Measurements from ENCODE around the gene NCOA7.
A peak's percentile ranks its signal among the peaks of the same experiment; 100 is the strongest.
"Not testable (repeated sequence)": the region's sequence is repeated elsewhere in the genome, so short reads cannot be mapped to it uniquely, and the experiment has no call there.

NCOA7 gene

GRCh38 chr6:125949069-125949468 is 158.3 kb downstream of the NCOA7 start:
- Histone ChIP-seq H3K4me1 (ENCODE audit: control insufficient read depth, insufficient read depth, low read length) (no peaks in the 10 kb centered on the region), H3K9me3 (ENCODE audit: control insufficient read depth in 2 of 2, low read length in 2 of 2) (no peaks in the 10 kb centered on the region), H3K27me3 (ENCODE audit: control insufficient read depth in 1 of 2, insufficient read depth in 2 of 2, low read length in 2 of 2) (peaks cover 0 to 4% of the 10 kb centered on the region in 2 donors), H3K36me3 (ENCODE audit: control insufficient read depth in 2 of 2, insufficient read depth in 2 of 2, low read length in 2 of 2) (no peaks in the 10 kb centered on the region), H3K4me3 (ENCODE audit: low read length in 2 of 2) (no peak overlapping the region), H3K9ac (ENCODE audit: low read length in 2 of 2) (no peak overlapping the region), H3K27ac (ENCODE audit: low read length) (no peak overlapping the region)

GRCh38 chr6:125950293-125950692 is 159.5 kb downstream of the NCOA7 start:
- Histone ChIP-seq H3K27me3 (ENCODE audit: control insufficient read depth in 1 of 2, insufficient read depth in 2 of 2, low read length in 2 of 2) (peaks cover 0 to 4% of the 10 kb centered on the region in 2 donors), H3K36me3 (ENCODE audit: control insufficient read depth in 2 of 2, insufficient read depth in 2 of 2, low read length in 2 of 2) (no peaks in the 10 kb centered on the region), H3K9ac (ENCODE audit: low read length in 2 of 2) (no peak overlapping the region), H3K4me1 (ENCODE audit: control insufficient read depth, insufficient read depth, low read length) (no peaks in the 10 kb centered on the region), H3K27ac (ENCODE audit: low read length) (no peak overlapping the region), H3K4me3 (ENCODE audit: low read length in 2 of 2) (no peak overlapping the region), H3K9me3 (ENCODE audit: control insufficient read depth in 2 of 2, low read length in 2 of 2) (no peaks in the 10 kb centered on the region)

- H3K27me3 ChIP-seq (ENCODE audit: control insufficient read depth in 1 of 2, insufficient read depth in 2 of 2, low read length in 2 of 2); H3K4me1 ChIP-seq (ENCODE audit: control insufficient read depth, insufficient read depth, low read length): not testable (repeated sequence)
Measured at GRCh38 chr6:125950716-125951115, 160.0 kb downstream of the NCOA7 start.

GRCh38 chr6:125951323-125951722 is 160.6 kb downstream of the NCOA7 start:
- Histone ChIP-seq H3K36me3 (ENCODE audit: control insufficient read depth in 2 of 2, insufficient read depth in 2 of 2, low read length in 2 of 2) (no peaks in the 10 kb centered on the region), H3K4me1 (ENCODE audit: control insufficient read depth, insufficient read depth, low read length) (no peaks in the 10 kb centered on the region), H3K9ac (ENCODE audit: low read length in 2 of 2) (no peak overlapping the region), H3K9me3 (ENCODE audit: control insufficient read depth in 2 of 2, low read length in 2 of 2) (no peaks in the 10 kb centered on the region), H3K27me3 (ENCODE audit: control insufficient read depth in 1 of 2, insufficient read depth in 2 of 2, low read length in 2 of 2) (peaks cover 0 to 4% of the 10 kb centered on the region in 2 donors), H3K27ac (ENCODE audit: low read length) (no peak overlapping the region), H3K4me3 (ENCODE audit: low read length in 2 of 2) (no peak overlapping the region)

More at GRCh38 chr6:125950716-125951115, 160.0 kb downstream of the NCOA7 start:
- H3K9me3 ChIP-seq (ENCODE audit: control insufficient read depth in 2 of 2, low read length in 2 of 2); H3K9ac ChIP-seq (ENCODE audit: low read length in 2 of 2); H3K36me3 ChIP-seq (ENCODE audit: control insufficient read depth in 2 of 2, insufficient read depth in 2 of 2, low read length in 2 of 2); H3K4me3 ChIP-seq (ENCODE audit: low read length in 2 of 2); H3K27ac ChIP-seq (ENCODE audit: low read length): not testable (repeated sequence)

GRCh38 chr6:125952764-125953501 is 162.2 kb downstream of the NCOA7 start:
- Histone ChIP-seq H3K27ac (ENCODE audit: low read length) (no peak overlapping the region), H3K4me3 (ENCODE audit: low read length in 2 of 2) (no peak overlapping the region), H3K9ac (ENCODE audit: low read length in 2 of 2) (no peak overlapping the region), H3K36me3 (ENCODE audit: control insufficient read depth in 2 of 2, insufficient read depth in 2 of 2, low read length in 2 of 2) (no peaks in the 10 kb centered on the region), H3K4me1 (ENCODE audit: control insufficient read depth, insufficient read depth, low read length) (peaks cover 5% of the 10 kb centered on the region), H3K9me3 (ENCODE audit: control insufficient read depth in 2 of 2, low read length in 2 of 2) (no peaks in the 10 kb centered on the region), H3K27me3 (ENCODE audit: control insufficient read depth in 1 of 2, insufficient read depth in 2 of 2, low read length in 2 of 2) (peaks cover 0 to 4% of the 10 kb centered on the region in 2 donors)

- Histone ChIP-seq H3K4me1 (ENCODE audit: control insufficient read depth, insufficient read depth, low read length) (peaks cover 10% of the 10 kb centered on the region), H3K9ac (ENCODE audit: low read length in 2 of 2) (no peak overlapping the region), H3K27ac (ENCODE audit: low read length) (no peak overlapping the region)
Measured at GRCh38 chr6:125953502-125953875, 162.7 kb downstream of the NCOA7 start.

GRCh38 chr6:125954735-125955339 is 164.1 kb downstream of the NCOA7 start:
- Histone ChIP-seq H3K9ac (ENCODE audit: low read length in 2 of 2) (no peak overlapping the region), H3K36me3 (ENCODE audit: control insufficient read depth in 2 of 2, insufficient read depth in 2 of 2, low read length in 2 of 2) (no peaks in the 10 kb centered on the region)

More at GRCh38 chr6:125953502-125953875, 162.7 kb downstream of the NCOA7 start:
- peaks cover 0 to 4% of the 10 kb centered on the region in 2 donors for H3K27me3 ChIP-seq (ENCODE audit: control insufficient read depth in 1 of 2, insufficient read depth in 2 of 2, low read length in 2 of 2)
- no peak overlapping the region for H3K4me3 ChIP-seq (ENCODE audit: low read length in 2 of 2)
- no peaks in the 10 kb centered on the region for H3K9me3 ChIP-seq (ENCODE audit: control insufficient read depth in 2 of 2, low read length in 2 of 2)
- no peaks in the 10 kb centered on the region for H3K36me3 ChIP-seq (ENCODE audit: control insufficient read depth in 2 of 2, insufficient read depth in 2 of 2, low read length in 2 of 2)

GRCh38 chr6:125955973-125956372 is 165.2 kb downstream of the NCOA7 start:
- Histone ChIP-seq H3K4me1 (ENCODE audit: control insufficient read depth, insufficient read depth, low read length) (peaks cover 15% of the 10 kb centered on the region), H3K27me3 (ENCODE audit: control insufficient read depth in 1 of 2, insufficient read depth in 2 of 2, low read length in 2 of 2) (peaks cover 0 to 4% of the 10 kb centered on the region in 2 donors), H3K9ac (ENCODE audit: low read length in 2 of 2) (peak overlapping the region; percentile 60 to 90), H3K9me3 (ENCODE audit: control insufficient read depth in 2 of 2, low read length in 2 of 2) (no peaks in the 10 kb centered on the region), H3K27ac (ENCODE audit: low read length) (peak overlapping the region; percentile 4), H3K4me3 (ENCODE audit: low read length in 2 of 2) (peak overlapping the region; percentile 84 to 96), H3K36me3 (ENCODE audit: control insufficient read depth in 2 of 2, insufficient read depth in 2 of 2, low read length in 2 of 2) (no peaks in the 10 kb centered on the region)

More at GRCh38 chr6:125954735-125955339, 164.1 kb downstream of the NCOA7 start:
- Histone ChIP-seq H3K4me1 (ENCODE audit: control insufficient read depth, insufficient read depth, low read length) (peaks cover 15% of the 10 kb centered on the region), H3K27me3 (ENCODE audit: control insufficient read depth in 1 of 2, insufficient read depth in 2 of 2, low read length in 2 of 2) (peaks cover 0 to 4% of the 10 kb centered on the region in 2 donors), H3K4me3 (ENCODE audit: low read length in 2 of 2) (no peak overlapping the region), H3K27ac (ENCODE audit: low read length) (no peak overlapping the region), H3K9me3 (ENCODE audit: control insufficient read depth in 2 of 2, low read length in 2 of 2) (no peaks in the 10 kb centered on the region)

- Histone ChIP-seq H3K27me3 (ENCODE audit: control insufficient read depth in 1 of 2, insufficient read depth in 2 of 2, low read length in 2 of 2) (peaks cover 0 to 4% of the 10 kb centered on the region in 2 donors), H3K4me1 (ENCODE audit: control insufficient read depth, insufficient read depth, low read length) (peaks cover 15% of the 10 kb centered on the region), H3K36me3 (ENCODE audit: control insufficient read depth in 2 of 2, insufficient read depth in 2 of 2, low read length in 2 of 2) (peaks cover 0 to 2% of the 10 kb centered on the region in 2 donors), H3K9me3 (ENCODE audit: control insufficient read depth in 2 of 2, low read length in 2 of 2) (no peaks in the 10 kb centered on the region), H3K27ac (ENCODE audit: low read length) (peak within 1 kb of the TSS; percentile 81), H3K4me3 (ENCODE audit: low read length in 2 of 2) (peak within 1 kb of the TSS; percentile 84 to 96), H3K9ac (ENCODE audit: low read length in 2 of 2) (peak within 1 kb of the TSS; percentile 90 to 95)
Measured at GRCh38 chr6:125956506-125957390, 166.0 kb downstream of the NCOA7 start, which contains the start of gene HINT3. Gene HINT3, plus strand, starts transcription at chr6:125956770. Its CDS starts 208 bp downstream, at chr6:125956978.

- Histone ChIP-seq H3K36me3 (ENCODE audit: control insufficient read depth in 2 of 2, insufficient read depth in 2 of 2, low read length in 2 of 2) (peaks cover 0 to 2% of the 10 kb centered on the region in 2 donors), H3K4me3 (ENCODE audit: low read length in 2 of 2) (peak overlapping the region; percentile 84 to 96), H3K27ac (ENCODE audit: low read length) (peak overlapping the region; percentile 81), H3K9ac (ENCODE audit: low read length in 2 of 2) (peak overlapping the region; percentile 90 to 95), H3K27me3 (ENCODE audit: control insufficient read depth in 1 of 2, insufficient read depth in 2 of 2, low read length in 2 of 2) (peaks cover 0 to 4% of the 10 kb centered on the region in 2 donors), H3K4me1 (ENCODE audit: control insufficient read depth, insufficient read depth, low read length) (peaks cover 15% of the 10 kb centered on the region), H3K9me3 (ENCODE audit: control insufficient read depth in 2 of 2, low read length in 2 of 2) (no peaks in the 10 kb centered on the region)
Measured at GRCh38 chr6:125957391-125957693, 166.6 kb downstream of the NCOA7 start.

All from stomach smooth muscle (tissue), 2 donors.